Measurements from ENCODE around the gene DLGAP3. TPM values are rescaled to one million over a fixed set of nuclear protein-coding genes. Genes with fewer than 3 reads are reported as not detected.

Gene DLGAP3
- total RNA-seq, 1 experiment from 2014 or later, result 0.27 TPM

GRCh38 chr1:34970829-34971228, 41.4 kb upstream of the DLGAP3 start (continued):
- TF ChIP-seq POLR2A (IDR thresholded peaks at IDR 0.05; ENCODE audit: borderline replicate concordance, extremely low read depth, insufficient read depth, insufficient read length) (no peak), SP1 (IDR thresholded peaks at IDR 0.05; ENCODE audit: low read depth) (no peak), SIN3A (IDR thresholded peaks at IDR 0.05; ENCODE audit: low read depth) (no peak), YY1 (IDR thresholded peaks at IDR 0.05; ENCODE audit: extremely low read depth, insufficient replicate concordance, low read depth, low read length) (no peak), FOSL1 (IDR thresholded peaks at IDR 0.05; ENCODE audit: low read depth) (no peak), CEBPB (IDR thresholded peaks at IDR 0.05; ENCODE audit: low read depth) (no peak)

- H3K36me3 ChIP-seq (ENCODE audit: control insufficient read depth in 1 of 2, insufficient read depth in 2 of 2, low read length in 2 of 2), result no peaks in the 10 kb centered on the region
- ATAC-seq, result no peak
- RAD21 ChIA-PET (ENCODE audit: low non-redundant PET in 1 of 2, low total read pairs in 2 of 2, uncharacterized antibody in 2 of 2, unreplicated experiment in 2 of 2), result no interaction called here
- no peak overlapping the region for H3K4me3 ChIP-seq (replicated peaks in 1 of 2; ENCODE audit: low read depth in 1 of 2, low read length in 2 of 2)
- no peaks in the 10 kb centered on the region for H3K27me3 ChIP-seq (ENCODE audit: insufficient read depth, low read length)
- TF ChIP-seq EGR1 (IDR thresholded peaks at IDR 0.05; ENCODE audit: low read depth), result no peak
- no peak for TF ChIP-seq FOSL1 (IDR thresholded peaks at IDR 0.05; ENCODE audit: low read depth)
- TF ChIP-seq YY1 (IDR thresholded peaks at IDR 0.05; ENCODE audit: extremely low read depth, insufficient replicate concordance, low read depth, low read length), result no peak
- no peak for TF ChIP-seq MAX (IDR thresholded peaks at IDR 0.05)
- TF ChIP-seq RAD21 (IDR thresholded peaks at IDR 0.05; ENCODE audit: low read depth), result no peak
- TF ChIP-seq EZH2 (IDR thresholded peaks at IDR 0.05), result no peak
- no peak for TF ChIP-seq POLR2AphosphoS5 (IDR thresholded peaks at IDR 0.05; ENCODE audit: low read depth, low read length)
- no peak for TF ChIP-seq TCF7L2 (IDR thresholded peaks at IDR 0.05; ENCODE audit: borderline replicate concordance, extremely low read depth, insufficient read depth, insufficient read length)
- TF ChIP-seq, protein P1, sequence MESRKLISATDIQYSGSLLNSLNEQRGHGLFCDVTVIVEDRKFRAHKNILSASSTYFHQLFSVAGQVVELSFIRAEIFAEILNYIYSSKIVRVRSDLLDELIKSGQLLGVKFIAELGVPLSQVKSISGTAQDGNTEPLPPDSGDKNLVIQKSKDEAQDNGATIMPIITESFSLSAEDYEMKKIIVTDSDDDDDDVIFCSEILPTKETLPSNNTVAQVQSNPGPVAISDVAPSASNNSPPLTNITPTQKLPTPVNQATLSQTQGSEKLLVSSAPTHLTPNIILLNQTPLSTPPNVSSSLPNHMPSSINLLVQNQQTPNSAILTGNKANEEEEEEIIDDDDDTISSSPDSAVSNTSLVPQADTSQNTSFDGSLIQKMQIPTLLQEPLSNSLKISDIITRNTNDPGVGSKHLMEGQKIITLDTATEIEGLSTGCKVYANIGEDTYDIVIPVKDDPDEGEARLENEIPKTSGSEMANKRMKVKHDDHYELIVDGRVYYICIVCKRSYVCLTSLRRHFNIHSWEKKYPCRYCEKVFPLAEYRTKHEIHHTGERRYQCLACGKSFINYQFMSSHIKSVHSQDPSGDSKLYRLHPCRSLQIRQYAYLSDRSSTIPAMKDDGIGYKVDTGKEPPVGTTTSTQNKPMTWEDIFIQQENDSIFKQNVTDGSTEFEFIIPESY (IDR thresholded peaks at IDR 0.05; ENCODE audit: extremely low read depth, insufficient replicate concordance, low read length), result no peak
- TF ChIP-seq CEBPB (IDR thresholded peaks at IDR 0.05; ENCODE audit: low read depth), result no peak
- no peak for TF ChIP-seq ATF3 (IDR thresholded peaks at IDR 0.05)
- no peak for TF ChIP-seq SP1 (IDR thresholded peaks at IDR 0.05; ENCODE audit: low read depth)
- no peak for TF ChIP-seq ZNF274 (IDR thresholded peaks at IDR 0.05; ENCODE audit: low read depth, low read length)
- no peak for TF ChIP-seq SRF (IDR thresholded peaks at IDR 0.05; ENCODE audit: low read depth)
- TF ChIP-seq ELF1 (IDR thresholded peaks at IDR 0.05; ENCODE audit: borderline replicate concordance, low read depth), result no peak
- TF ChIP-seq, protein P2, sequence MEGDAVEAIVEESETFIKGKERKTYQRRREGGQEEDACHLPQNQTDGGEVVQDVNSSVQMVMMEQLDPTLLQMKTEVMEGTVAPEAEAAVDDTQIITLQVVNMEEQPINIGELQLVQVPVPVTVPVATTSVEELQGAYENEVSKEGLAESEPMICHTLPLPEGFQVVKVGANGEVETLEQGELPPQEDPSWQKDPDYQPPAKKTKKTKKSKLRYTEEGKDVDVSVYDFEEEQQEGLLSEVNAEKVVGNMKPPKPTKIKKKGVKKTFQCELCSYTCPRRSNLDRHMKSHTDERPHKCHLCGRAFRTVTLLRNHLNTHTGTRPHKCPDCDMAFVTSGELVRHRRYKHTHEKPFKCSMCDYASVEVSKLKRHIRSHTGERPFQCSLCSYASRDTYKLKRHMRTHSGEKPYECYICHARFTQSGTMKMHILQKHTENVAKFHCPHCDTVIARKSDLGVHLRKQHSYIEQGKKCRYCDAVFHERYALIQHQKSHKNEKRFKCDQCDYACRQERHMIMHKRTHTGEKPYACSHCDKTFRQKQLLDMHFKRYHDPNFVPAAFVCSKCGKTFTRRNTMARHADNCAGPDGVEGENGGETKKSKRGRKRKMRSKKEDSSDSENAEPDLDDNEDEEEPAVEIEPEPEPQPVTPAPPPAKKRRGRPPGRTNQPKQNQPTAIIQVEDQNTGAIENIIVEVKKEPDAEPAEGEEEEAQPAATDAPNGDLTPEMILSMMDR (IDR thresholded peaks at IDR 0.05 in 2 of 3, conservative IDR thresholded peaks at IDR 0.05 in 1 of 3; ENCODE audit: borderline replicate concordance in 1 of 3, insufficient read depth in 1 of 3, low read depth in 2 of 3, low read length in 2 of 3), result no peak
- TF ChIP-seq SIN3A (IDR thresholded peaks at IDR 0.05; ENCODE audit: low read depth), result no peak
- TF ChIP-seq JUND (IDR thresholded peaks at IDR 0.05), result no peak
- TF ChIP-seq POLR2A (IDR thresholded peaks at IDR 0.05; ENCODE audit: borderline replicate concordance, extremely low read depth, insufficient read depth, insufficient read length), result no peak
- H3K4me1 ChIP-seq (ENCODE audit: control insufficient read depth in 1 of 2, insufficient read depth in 2 of 2, low read length in 2 of 2), result peaks cover 0 to 5% of the 10 kb centered on the region in 2 experiments; a peak in 1 of 4 replicates
- no peak overlapping the region for H2AFZ ChIP-seq (ENCODE audit: low read depth, low read length, poor library complexity, severe bottlenecking)
- no peaks in the 10 kb centered on the region for H3K9me2 ChIP-seq (ENCODE audit: insufficient read depth)
- no peak for DNase-seq (ENCODE audit: low read depth, low spot score)
- H3K9ac ChIP-seq (ENCODE audit: low read length), result no peak overlapping the region
- H3K79me2 ChIP-seq (ENCODE audit: insufficient read depth, low read length), result no peaks in the 10 kb centered on the region
- CTCF ChIA-PET, result no interaction called here
- H3K9me3 ChIP-seq (ENCODE audit: control insufficient read depth in 1 of 2, insufficient read depth in 1 of 2, low read depth in 1 of 2, low read length in 2 of 2), result no peaks in the 10 kb centered on the region
- H3K4me2 ChIP-seq (ENCODE audit: low read length), result no peak overlapping the region
- no peak overlapping the region for H3K27ac ChIP-seq (ENCODE audit: low read depth, low read length)
- POLR2A ChIA-PET, result no interaction called here
- intact Hi-C loops (cut with micrococcal nuclease), result no loop called here
- no peaks in the 10 kb centered on the region for H4K20me1 ChIP-seq (ENCODE audit: insufficient read depth)
- BruUV-seq (replicated peaks), result no TSS peak
These were observed 40.8 kb upstream of the DLGAP3 start for GRCh38 chr1:34970220-34970735.

All from HCT116 (cell line).